Liver (tissue), 3 donors: ENCODE data around the gene NKD2.

ENCODE experiments used
- GABPA ChIP-seq, 2 donors: IDR thresholded peaks in 1 of 2; conservative IDR thresholded peaks in 1 of 2; 2 replicates each; pipeline ENCODE4 v1.6.1; 2016; ENCODE audit warnings: antibody characterized with exemption in 2 of 2, mild to moderate bottlenecking in 1 of 2, moderate library complexity in 1 of 2
- MAX ChIP-seq: IDR thresholded peaks from 2 replicates; pipeline ENCODE4 v1.6.1; 2016; ENCODE audit warnings: antibody characterized with exemption
- TAF1 ChIP-seq: conservative IDR thresholded peaks from 2 replicates; pipeline ENCODE4 v1.6.1; 2016; ENCODE audit warnings: antibody characterized with exemption, mild to moderate bottlenecking
- TF ChIP-seq, protein P1 (sequence below): fragments of 150-350 bp; IDR thresholded peaks from 2 replicates; pipeline ENCODE4 v1.5.1; 2017; ENCODE audit warnings: improper control_type of control experiment, low read depth, low read length; ENCODE audit not compliant: missing input control
- donor health status: healthy.
- donor health status: healthy.

GRCh38 chr5:1080432-1080831, 71.8 kb downstream of the NKD2 start:
- TF ChIP-seq, protein P1, sequence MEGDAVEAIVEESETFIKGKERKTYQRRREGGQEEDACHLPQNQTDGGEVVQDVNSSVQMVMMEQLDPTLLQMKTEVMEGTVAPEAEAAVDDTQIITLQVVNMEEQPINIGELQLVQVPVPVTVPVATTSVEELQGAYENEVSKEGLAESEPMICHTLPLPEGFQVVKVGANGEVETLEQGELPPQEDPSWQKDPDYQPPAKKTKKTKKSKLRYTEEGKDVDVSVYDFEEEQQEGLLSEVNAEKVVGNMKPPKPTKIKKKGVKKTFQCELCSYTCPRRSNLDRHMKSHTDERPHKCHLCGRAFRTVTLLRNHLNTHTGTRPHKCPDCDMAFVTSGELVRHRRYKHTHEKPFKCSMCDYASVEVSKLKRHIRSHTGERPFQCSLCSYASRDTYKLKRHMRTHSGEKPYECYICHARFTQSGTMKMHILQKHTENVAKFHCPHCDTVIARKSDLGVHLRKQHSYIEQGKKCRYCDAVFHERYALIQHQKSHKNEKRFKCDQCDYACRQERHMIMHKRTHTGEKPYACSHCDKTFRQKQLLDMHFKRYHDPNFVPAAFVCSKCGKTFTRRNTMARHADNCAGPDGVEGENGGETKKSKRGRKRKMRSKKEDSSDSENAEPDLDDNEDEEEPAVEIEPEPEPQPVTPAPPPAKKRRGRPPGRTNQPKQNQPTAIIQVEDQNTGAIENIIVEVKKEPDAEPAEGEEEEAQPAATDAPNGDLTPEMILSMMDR: no peak
- TF ChIP-seq MAX (no peak), GABPA (IDR thresholded peaks at IDR 0.05 in 1 of 2, conservative IDR thresholded peaks at IDR 0.05 in 1 of 2) (no peak), TAF1 (no peak)
